Adrenal gland (tissue), 12 donors: ENCODE data around the gene COL5A1. TPM values are rescaled to one million over a fixed set of nuclear protein-coding genes. Genes with fewer than 3 reads are reported as not detected.

ENCODE experiments used
- DNase-seq, 7 donors: peaks; one replicate each; pipeline ENCODE4 v3.0.0-alpha.2; 2019 to 2020
- H3K27ac ChIP-seq, 5 donors: fragments of 200-600 bp; sonication (generic) in 4 of 5; 1 replicate in 3 of 5; 2 replicates in 2 of 5; pipeline versions ENCODE4 v1.5.1 to v1.8.0; 2016 to 2020; ENCODE audit warnings: mild to moderate bottlenecking in 1 of 5
- H3K27me3 ChIP-seq: fragments of 200-600 bp; 2 replicates; pipeline ENCODE4 v1.8.0; 2021
- H3K36me3 ChIP-seq, 2 donors: fragments of 200-600 bp; replicated peaks in 1 of 2; 1 replicate in 1 of 2; 2 replicates in 1 of 2; pipeline versions ENCODE4 v1.5.1 to v1.8.0; 2018 to 2022
- H3K4me1 ChIP-seq, 2 donors: fragments of 200-600 bp; replicated peaks in 1 of 2; 1 replicate in 1 of 2; 2 replicates in 1 of 2; pipeline versions ENCODE4 v1.5.1 to v1.8.0; 2018 to 2021
- H3K4me3 ChIP-seq, 4 donors: fragments of 200-600 bp; sonication (generic) in 3 of 4; one replicate each; pipeline ENCODE4 v1.5.1; 2016 to 2018
- H3K9me3 ChIP-seq, 3 donors: fragments of 200-600 bp; sonication (generic) in 1 of 3; replicated peaks in 1 of 3; 1 replicate in 2 of 3; 2 replicates in 1 of 3; pipeline versions ENCODE4 v1.5.1 to v1.8.0; 2016 to 2021
- POLR2A ChIP-seq, 2 donors: fragments of 450-650 bp; IDR thresholded peaks; one replicate each; pipeline ENCODE4 v1.6.1; 2017; ENCODE audit warnings: antibody characterized with exemption in 2 of 2, mild to moderate bottlenecking in 2 of 2, moderate library complexity in 1 of 2
- WGBS, 4 donors: extraction: QIAGEN DNeasy Blood & Tissue Kit in 2 of 4; methylation state at CpG; one replicate each; pipeline versions ENCODE4 v1.1.5 to v1.1.7; 2013 to 2017; 5-methylcytosine and 5-hydroxymethylcytosine counted together
- intact Hi-C, 2 donors: fragments of 100-400 bp; cut with DNase I; formaldehyde crosslinking; loops; one replicate each; pipeline versions ENCODE4 v1.14.1 to v1.15.0; 2022 to 2023
- polyA plus RNA-seq, 3 donors: library from polyadenylated mRNA; stranded (reverse); fragments of 200-250 nt in 2 of 3; fragments of 350-450 nt in 1 of 3; fragmentation: Illumina TruSeq in 1 of 3; extraction: RNeasy Lipid Tissue Mini Kit (QIAGEN cat#74804) in 1 of 3; gene quantifications; one replicate each; pipeline ENCODE4 v1.2.3, GENCODE V29; 2013 to 2014
- total RNA-seq, 9 donors: library from RNA; depleted of rRNA in 4 of 9; stranded (reverse); fragments of >200 nt in 4 of 9; fragments of 120-200 nt in 1 of 9; fragmentation: NEBNext Ultra II Directional in 1 of 9; extraction: Animal tissue kit (Norgen Biotek cat#: 25700) in 1 of 9; gene quantifications; one replicate each; pipeline versions ENCODE4 v1.1.0 to v1.2.4, GENCODE V29; 2013 to 2023
- TF ChIP-seq, protein P1 (sequence below), 6 experiments: fragments of 450-650 bp in 4 of 6; fragments of 200-600 bp in 2 of 6; sonication (generic) in 1 of 6; IDR thresholded peaks; 1 replicate in 5 of 6; 2 replicates in 1 of 6; pipeline versions ENCODE4 v1.5.1 to v1.8.0; 2016 to 2021; ENCODE audit warnings: antibody characterized with exemption in 6 of 6, mild to moderate bottlenecking in 2 of 6, moderate library complexity in 1 of 6
- donor health status: healthy with polysubstance abuse.
- donor health status: Bipolar disorder and iron deficiency.
- donor health status: DM: yes; HTN: yes; CAD: no.
- donor health status: DM: no; HTN: no; CAD: no.
- donor health status: DM: no; HTN: no; CAD: no.
- donor health status: DM: yes; HTN: yes; CAD: no.

The COL5A1 gene
- total and polyA plus RNA-seq, 12 donors = 3.5 to 45.5 (median 29.3) TPM

DNA sequence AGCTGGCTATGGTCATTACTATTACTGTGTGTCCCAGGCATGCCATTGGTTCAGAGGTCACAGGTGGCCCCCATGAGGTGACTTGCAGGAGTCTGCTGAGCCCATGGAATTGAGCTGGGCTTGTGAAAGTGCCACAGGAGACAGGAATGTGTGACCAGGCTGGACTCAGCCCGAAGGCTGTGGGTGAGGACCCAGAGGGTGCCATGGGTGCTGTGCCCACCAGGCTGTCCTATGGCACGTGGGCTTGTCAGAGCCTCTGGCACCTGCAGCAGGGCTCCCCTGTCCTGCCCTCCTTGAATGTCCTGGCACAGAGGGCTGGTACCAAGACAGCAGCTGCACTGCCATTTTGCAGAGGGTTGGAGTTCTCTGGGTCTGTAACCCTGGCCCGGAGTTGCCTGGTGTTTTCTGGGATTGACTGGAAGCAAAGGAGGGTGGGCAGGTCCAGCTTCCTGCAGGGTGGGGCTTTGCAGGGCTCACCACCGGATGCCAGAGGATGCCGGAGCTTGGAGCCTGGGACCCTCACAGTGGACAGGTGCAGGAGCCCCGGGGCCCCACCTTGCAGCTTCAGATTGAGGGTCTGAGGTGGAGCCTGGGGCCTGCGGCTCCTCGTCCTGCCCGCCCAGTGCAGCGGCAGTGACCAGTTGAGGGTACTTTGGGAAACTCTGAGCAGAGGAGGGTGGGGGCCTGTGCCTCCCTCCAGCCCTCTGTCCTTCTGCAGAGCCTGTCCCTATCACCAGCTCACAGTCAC lies 14.2 kb downstream of the COL5A1 start:
- H3K4me1 ChIP-seq = no peaks in the 10 kb centered on the region
- no peak overlapping the region for H3K27ac ChIP-seq
- no peaks in the 10 kb centered on the region for H3K27me3 ChIP-seq
- H3K36me3 ChIP-seq = no peaks in the 10 kb centered on the region
- no peaks in the 10 kb centered on the region for H3K9me3 ChIP-seq
- intact Hi-C loops = no loop called here
- no peak overlapping the region for H3K4me3 ChIP-seq
- 45 to 86% (median 77%) methylated on average over 2 to 10 of the region's 10 CpGs for WGBS, 4 donors
- TF ChIP-seq, protein P1, sequence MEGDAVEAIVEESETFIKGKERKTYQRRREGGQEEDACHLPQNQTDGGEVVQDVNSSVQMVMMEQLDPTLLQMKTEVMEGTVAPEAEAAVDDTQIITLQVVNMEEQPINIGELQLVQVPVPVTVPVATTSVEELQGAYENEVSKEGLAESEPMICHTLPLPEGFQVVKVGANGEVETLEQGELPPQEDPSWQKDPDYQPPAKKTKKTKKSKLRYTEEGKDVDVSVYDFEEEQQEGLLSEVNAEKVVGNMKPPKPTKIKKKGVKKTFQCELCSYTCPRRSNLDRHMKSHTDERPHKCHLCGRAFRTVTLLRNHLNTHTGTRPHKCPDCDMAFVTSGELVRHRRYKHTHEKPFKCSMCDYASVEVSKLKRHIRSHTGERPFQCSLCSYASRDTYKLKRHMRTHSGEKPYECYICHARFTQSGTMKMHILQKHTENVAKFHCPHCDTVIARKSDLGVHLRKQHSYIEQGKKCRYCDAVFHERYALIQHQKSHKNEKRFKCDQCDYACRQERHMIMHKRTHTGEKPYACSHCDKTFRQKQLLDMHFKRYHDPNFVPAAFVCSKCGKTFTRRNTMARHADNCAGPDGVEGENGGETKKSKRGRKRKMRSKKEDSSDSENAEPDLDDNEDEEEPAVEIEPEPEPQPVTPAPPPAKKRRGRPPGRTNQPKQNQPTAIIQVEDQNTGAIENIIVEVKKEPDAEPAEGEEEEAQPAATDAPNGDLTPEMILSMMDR (IDR thresholded peaks at IDR 0.05) = no peak
- no peak for TF ChIP-seq POLR2A (IDR thresholded peaks at IDR 0.05)
- peak in 1 of 7 donors; percentile 9 for DNase-seq

DNA sequence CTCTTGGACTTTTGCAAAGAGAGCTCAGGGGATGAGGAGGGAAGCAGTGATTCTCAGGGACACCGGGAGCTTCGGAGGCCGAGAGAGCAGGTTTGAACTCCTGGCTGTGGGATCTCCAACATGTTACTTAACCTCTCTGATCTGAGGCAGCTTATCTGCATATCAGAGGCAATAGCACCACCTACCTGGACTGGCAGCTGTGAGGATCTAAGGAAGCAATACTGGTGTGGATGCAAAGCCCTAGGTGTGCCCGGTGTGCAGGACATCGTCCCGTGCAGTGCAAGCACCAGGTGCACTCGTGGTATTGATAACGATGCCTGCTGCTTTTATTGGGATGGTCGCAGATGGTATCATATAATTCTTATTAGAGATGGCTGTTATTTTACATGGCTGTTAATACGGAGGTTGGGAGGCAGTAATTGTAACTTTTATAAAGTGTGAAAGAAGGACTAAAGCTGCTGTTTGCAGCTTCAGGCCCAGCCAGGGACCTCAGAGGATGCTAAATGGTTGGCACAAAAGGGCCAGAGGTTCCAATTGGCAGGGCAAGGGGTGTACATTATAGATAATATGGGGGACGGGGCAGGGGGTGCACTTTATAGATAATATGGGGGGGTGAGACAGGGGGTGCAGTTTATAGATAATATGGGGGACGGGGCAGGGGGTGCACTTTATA lies 14.9 kb downstream of the COL5A1 start:
- Histone ChIP-seq H3K27me3 (no peaks in the 10 kb centered on the region), H3K4me3 (no peak overlapping the region), H3K36me3 (no peaks in the 10 kb centered on the region), H3K9me3 (no peaks in the 10 kb centered on the region), H3K4me1 (no peaks in the 10 kb centered on the region), H3K27ac (no peak overlapping the region)
- TF ChIP-seq POLR2A (IDR thresholded peaks at IDR 0.05) = no peak
- TF ChIP-seq, protein P1 (IDR thresholded peaks at IDR 0.05) = no peak
- no peak for DNase-seq
- intact Hi-C loops = no loop called here
- 68 to 79% (median 76%) methylated on average over 8 to 12 of the region's 12 CpGs for WGBS, 4 donors

DNA sequence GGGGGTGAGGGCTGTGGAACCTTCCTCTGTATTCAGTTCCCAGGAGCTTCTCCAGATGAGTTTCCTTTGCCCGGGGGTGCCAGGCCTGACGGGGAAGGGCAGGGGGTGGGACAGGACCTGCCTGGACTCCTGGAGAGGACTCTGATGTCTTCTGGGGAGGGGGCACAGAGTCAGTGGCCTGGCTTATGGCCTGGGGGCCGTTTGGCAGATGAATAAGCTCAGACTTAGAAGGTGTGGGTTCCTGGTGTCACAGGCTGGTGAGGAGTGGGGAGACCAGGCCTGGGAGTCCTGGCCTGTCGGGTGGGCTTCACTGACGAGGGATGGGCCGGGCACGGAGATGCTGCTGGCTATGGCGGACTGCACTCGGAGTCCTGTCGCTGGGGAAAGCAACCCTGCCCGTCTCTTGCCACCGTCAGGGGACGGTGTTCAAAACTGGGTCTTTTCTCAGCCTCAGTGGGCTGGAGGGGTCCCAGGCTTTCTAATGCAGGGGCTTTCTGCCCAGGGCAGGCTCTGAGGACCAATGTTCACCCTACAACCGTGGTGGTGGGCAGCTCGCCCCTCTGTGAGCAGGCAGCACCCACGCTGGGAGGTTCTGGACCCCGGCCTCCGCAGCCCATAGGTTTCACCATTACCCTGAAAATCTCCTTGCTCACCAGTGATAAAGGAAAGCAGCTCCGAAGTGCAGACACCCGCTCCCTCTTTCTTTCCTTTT lies 16.2 kb downstream of the COL5A1 start:
- Histone ChIP-seq H3K9me3 (no peaks in the 10 kb centered on the region), H3K4me3 (no peak overlapping the region), H3K4me1 (no peaks in the 10 kb centered on the region), H3K36me3 (no peaks in the 10 kb centered on the region), H3K27ac (no peak overlapping the region), H3K27me3 (no peaks in the 10 kb centered on the region)
- TF ChIP-seq, protein P1 (IDR thresholded peaks at IDR 0.05) = no peak
- no peak for TF ChIP-seq POLR2A (IDR thresholded peaks at IDR 0.05)
- intact Hi-C loops = no loop called here
- WGBS, 4 donors = 79 to 86% (median 82%) methylated on average over 16 to 20 of the region's 20 CpGs
- DNase-seq = no peak

DNA sequence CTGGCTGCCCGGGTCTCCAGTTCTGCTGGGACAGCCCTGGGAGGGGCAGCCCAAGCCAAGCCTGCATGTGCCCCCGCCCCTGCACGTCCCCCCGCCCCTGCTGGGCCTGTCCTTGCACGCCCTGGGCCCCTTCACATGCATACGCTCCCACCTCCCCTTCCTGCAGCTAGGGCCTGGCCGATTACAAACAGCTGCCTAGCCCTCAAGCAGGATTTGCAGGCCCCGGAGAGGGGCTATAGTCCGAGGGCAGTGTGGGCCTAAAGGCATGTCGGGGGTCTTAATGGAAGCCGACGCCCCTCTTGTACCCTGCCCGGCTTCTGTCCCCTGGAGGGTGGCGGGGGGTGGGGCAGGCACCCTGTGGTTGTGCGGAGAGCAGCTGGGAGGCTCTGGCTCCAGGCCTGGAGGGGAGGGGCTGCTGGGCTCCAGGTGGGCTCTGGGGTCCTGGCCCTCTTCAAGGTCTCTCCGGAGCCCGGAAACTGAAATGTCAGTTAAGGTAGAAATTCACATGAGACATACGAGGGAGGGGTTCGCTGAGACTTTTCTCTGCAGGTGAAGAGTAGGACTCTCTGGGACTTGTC lies 16.9 kb downstream of the COL5A1 start:
- WGBS, 4 donors = 78 to 83% (median 82%) methylated on average over 16 to 19 of the region's 19 CpGs
- Histone ChIP-seq H3K4me1 (no peaks in the 10 kb centered on the region), H3K9me3 (no peaks in the 10 kb centered on the region), H3K4me3 (no peak overlapping the region), H3K27me3 (no peaks in the 10 kb centered on the region), H3K36me3 (no peaks in the 10 kb centered on the region), H3K27ac (no peak overlapping the region)
- DNase-seq = no peak
- no peak for TF ChIP-seq POLR2A (IDR thresholded peaks at IDR 0.05)
- TF ChIP-seq, protein P1 (IDR thresholded peaks at IDR 0.05) = no peak
- intact Hi-C loops = no loop called here
